Neural cell (in vitro differentiated cells): ENCODE measurements around the gene SPATS2L. TPM values are rescaled to one million over a fixed set of nuclear protein-coding genes. Genes with fewer than 3 reads are reported as not detected.

Source experiments
- H2AFZ ChIP-seq: fragments of 200-600, 300-800 bp; sonication (generic), shearing (Covaris generic); 2 replicates; pipeline ENCODE4 v1.6.0; 2014; ENCODE audit warnings: low read depth, mild to moderate bottlenecking, antibody characterized with exemption, low read length, moderate library complexity
- H3F3A ChIP-seq: fragments of 200-600 bp; shearing (Covaris generic); 2 replicates; pipeline ENCODE4 v1.6.1; 2016; ENCODE audit warnings: mild to moderate bottlenecking, moderate library complexity, mixed read lengths, antibody characterized with exemption, low read length; ENCODE audit not compliant: insufficient read depth, poor library complexity, severe bottlenecking
- H3K27ac ChIP-seq: fragments of 200-600, 300-800 bp; sonication (generic), shearing (Covaris generic); 2 replicates; pipeline ENCODE4 v1.5.1; 2014; ENCODE audit warnings: mild to moderate bottlenecking, low read length, moderate library complexity
- H3K27me3 ChIP-seq: fragments of 300-800, 200-600 bp; sonication (generic), shearing (Covaris generic); 2 replicates; pipeline ENCODE4 v1.6.0; 2014; ENCODE audit warnings: mild to moderate bottlenecking, low read depth, low read length, moderate library complexity; ENCODE audit not compliant: insufficient read depth
- H3K36me3 ChIP-seq: fragments of 300-800, 200-600 bp; sonication (generic), shearing (Covaris generic); 2 replicates; pipeline ENCODE4 v1.5.1; 2014; ENCODE audit warnings: mild to moderate bottlenecking, antibody characterized with exemption, low read length, moderate library complexity; ENCODE audit not compliant: insufficient read depth
- H3K4me2 ChIP-seq: fragments of 300-800, 200-600 bp; sonication (generic), shearing (Covaris generic); 2 replicates; pipeline ENCODE4 v1.6.0; 2014; ENCODE audit warnings: mild to moderate bottlenecking, low read length
- H3K4me3 ChIP-seq: fragments of 300-800, 200-600 bp; sonication (generic), shearing (Covaris generic); 2 replicates; pipeline ENCODE4 v1.5.1; 2014; ENCODE audit warnings: mild to moderate bottlenecking, low read length, moderate library complexity
- H3K79me2 ChIP-seq: fragments of 200-600 bp; shearing (Covaris generic); replicated peaks from 2 replicates; pipeline ENCODE4 v1.6.0; 2014; ENCODE audit warnings: mild to moderate bottlenecking, low read length, moderate library complexity; ENCODE audit not compliant: insufficient read depth
- H3K9ac ChIP-seq: fragments of 300-800, 200-600 bp; sonication (generic), shearing (Covaris generic); 2 replicates; pipeline ENCODE4 v1.6.1; 2016; ENCODE audit warnings: mild to moderate bottlenecking, low read length, mixed read lengths
- H3K9me2 ChIP-seq: fragments of 200-600 bp; shearing (Covaris generic); 2 replicates; pipeline ENCODE4 v1.6.1; 2016; ENCODE audit warnings: mild to moderate bottlenecking, low read length, mixed read lengths; ENCODE audit not compliant: insufficient read depth
- H3K9me3 ChIP-seq: fragments of 200-600, 300-800 bp; sonication (generic), shearing (Covaris generic); 2 replicates; pipeline ENCODE4 v1.6.1; 2016; ENCODE audit warnings: mild to moderate bottlenecking, mixed run types, low read length, moderate library complexity, mixed read lengths
- H4K20me1 ChIP-seq: fragments of 200-600 bp; shearing (Covaris generic); 2 replicates; pipeline ENCODE4 v1.6.1; 2016; ENCODE audit warnings: mild to moderate bottlenecking, mixed run types; ENCODE audit not compliant: insufficient read depth
- CTCF ChIP-seq: fragments of 450-650 bp; IDR thresholded peaks from 2 replicates; pipeline ENCODE4 v1.5.1; 2014; ENCODE audit warnings: antibody characterized with exemption, mild to moderate bottlenecking, moderate library complexity; ENCODE audit not compliant: poor library complexity, severe bottlenecking
- EP300 ChIP-seq: fragments of 450-650 bp; conservative IDR thresholded peaks from 2 replicates; pipeline ENCODE4 v1.6.1; 2014; ENCODE audit warnings: antibody characterized with exemption, mild to moderate bottlenecking, moderate library complexity; ENCODE audit not compliant: poor library complexity, severe bottlenecking
- EZH2 ChIP-seq: fragments of 200-600, 300-800 bp; shearing (Covaris generic), sonication (generic); IDR thresholded peaks from 2 replicates; pipeline ENCODE4 v1.6.1; 2014; ENCODE audit warnings: antibody characterized with exemption, low read length, borderline replicate concordance, mild to moderate bottlenecking; ENCODE audit not compliant: insufficient read depth, poor library complexity, severe bottlenecking
- MXI1 ChIP-seq: fragments of 450-650 bp; conservative IDR thresholded peaks from 2 replicates; pipeline ENCODE4 v1.6.1; 2014; ENCODE audit warnings: antibody characterized with exemption, mild to moderate bottlenecking; ENCODE audit not compliant: poor library complexity, severe bottlenecking
- POLR2AphosphoS5 ChIP-seq: IDR thresholded peaks from 2 replicates; pipeline ENCODE4 v1.6.1; 2012
- RAD21 ChIP-seq: fragments of 450-650 bp; conservative IDR thresholded peaks from 2 replicates; pipeline ENCODE4 v1.6.1; 2014; ENCODE audit warnings: antibody characterized with exemption, mild to moderate bottlenecking, moderate library complexity
- REST ChIP-seq: IDR thresholded peaks from 2 replicates; pipeline ENCODE4 v1.6.1; 2012; ENCODE audit warnings: borderline replicate concordance
- SMC3 ChIP-seq: fragments of 450-650 bp; conservative IDR thresholded peaks from 2 replicates; pipeline ENCODE4 v1.6.1; 2014; ENCODE audit warnings: antibody characterized with exemption, mild to moderate bottlenecking, moderate library complexity; ENCODE audit not compliant: poor library complexity
- TAF1 ChIP-seq: IDR thresholded peaks from 2 replicates; pipeline ENCODE4 v1.6.1; 2012; ENCODE audit warnings: low read depth
- polyA plus RNA-seq: library from polyadenylated mRNA; depleted of rRNA; stranded (reverse); fragments of >200 nt; gene quantifications from 2 replicates; pipeline ENCODE4 v1.2.3, GENCODE V29; 2014

SPATS2L gene
- polyA plus RNA-seq, 1 donor from 2014 or later, result 8.5 TPM

GRCh38 chr2:200451511-200451910 lies 145.0 kb downstream of the SPATS2L start:
- no peaks in the 10 kb centered on the region for H4K20me1 ChIP-seq
- H3K27ac ChIP-seq, result no peak overlapping the region
- H3K4me2 ChIP-seq, result no peak overlapping the region
- no peak overlapping the region for H3K4me3 ChIP-seq
- H3K9me2 ChIP-seq, result no peaks in the 10 kb centered on the region
- H3K36me3 ChIP-seq, result no peaks in the 10 kb centered on the region
- H3F3A ChIP-seq, result no peaks in the 10 kb centered on the region
- no peak overlapping the region for H3K9ac ChIP-seq
- H3K79me2 ChIP-seq, result no peaks in the 10 kb centered on the region
- no peak for TF ChIP-seq RAD21
- no peak for TF ChIP-seq TAF1
- no peak for TF ChIP-seq EP300
- no peak for TF ChIP-seq POLR2AphosphoS5
- no peak for TF ChIP-seq REST
- no peak for TF ChIP-seq CTCF
- TF ChIP-seq EZH2, result no peak
- no peak for TF ChIP-seq SMC3
- TF ChIP-seq MXI1, result no peak
- H3K9me3 ChIP-seq, result no peaks in the 10 kb centered on the region
- H2AFZ ChIP-seq, result no peak overlapping the region
- no peaks in the 10 kb centered on the region for H3K27me3 ChIP-seq

- H3K9me2 ChIP-seq, result no peaks in the 10 kb centered on the region
- no peak overlapping the region for H3K4me3 ChIP-seq
- H3K4me2 ChIP-seq, result no peak overlapping the region
- TF ChIP-seq RAD21 (no peak), EP300 (no peak), POLR2AphosphoS5 (no peak), MXI1 (no peak), REST (no peak), TAF1 (no peak), SMC3 (no peak), CTCF (no peak), EZH2 (no peak)
- H3K9ac ChIP-seq, result no peak overlapping the region
- H3K36me3 ChIP-seq, result no peaks in the 10 kb centered on the region
- no peaks in the 10 kb centered on the region for H3F3A ChIP-seq
- H2AFZ ChIP-seq, result no peak overlapping the region
- H4K20me1 ChIP-seq, result no peaks in the 10 kb centered on the region
- no peaks in the 10 kb centered on the region for H3K27me3 ChIP-seq
- no peak overlapping the region for H3K27ac ChIP-seq
- no peaks in the 10 kb centered on the region for H3K79me2 ChIP-seq
- H3K9me3 ChIP-seq, result no peaks in the 10 kb centered on the region
Measured at GRCh38 chr2:200452377-200452776, 145.9 kb downstream of the SPATS2L start.
